CD4-positive, alpha-beta T cell (primary cell): Measurements from ENCODE around the gene MAPK14. TPM values are rescaled to one million over a fixed set of nuclear protein-coding genes. Genes with fewer than 3 reads are reported as not detected.

ENCODE experiments used
- ATAC-seq: fragments of 200-7000 bp; cut with Tn5 transposase; one replicate; pipeline ENCODE4 v1.10.0; 2022; ENCODE audit warnings: mild to moderate bottlenecking; ENCODE audit not compliant: poor library complexity
- CTCF ChIA-PET: fragments of 350-600 bp; sonication (Branson Sonifier 250); formaldehyde crosslinking; loops from one replicate; lab custom pipeline; 2021; ENCODE audit warnings: antibody characterized with exemption, inconsistent platforms; lab: Charles Lee
- POLR2A ChIA-PET: fragments of 350-600 bp; sonication (Branson Sonifier 250); formaldehyde crosslinking; loops from one replicate; lab custom pipeline; 2021; ENCODE audit warnings: antibody characterized with exemption, inconsistent platforms; lab: Charles Lee
- DNase-seq, 14 experiments: peaks; one replicate each; pipeline ENCODE4 v3.0.0-alpha.2; 2013 to 2020; ENCODE audit warnings: mixed read lengths in 2 of 14
- H3K27ac ChIP-seq, 2 donors: one replicate each; pipeline versions ENCODE4 v1.5.1 to v1.7.0; 2013; ENCODE audit warnings: low read length in 2 of 2, low read depth in 1 of 2, mild to moderate bottlenecking in 1 of 2
- H3K27me3 ChIP-seq, 2 experiments: 1 replicate in 1 of 2; 2 replicates in 1 of 2; pipeline versions ENCODE4 v1.6.1 to v1.7.0; 2013; ENCODE audit warnings: low read length in 2 of 2, control low read depth in 1 of 2, mild to moderate bottlenecking in 1 of 2, moderate library complexity in 1 of 2; ENCODE audit not compliant: insufficient read depth in 2 of 2, control insufficient read depth in 1 of 2
- H3K36me3 ChIP-seq: one replicate; pipeline ENCODE4 v1.6.1; 2013; ENCODE audit warnings: low read length, control low read depth; ENCODE audit not compliant: insufficient read depth
- H3K4me1 ChIP-seq: one replicate; pipeline ENCODE4 v1.6.1; 2013; ENCODE audit warnings: low read length, control low read depth; ENCODE audit not compliant: insufficient read depth
- H3K4me3 ChIP-seq: one replicate; pipeline ENCODE4 v1.5.1; 2013; ENCODE audit warnings: mild to moderate bottlenecking, low read length, moderate library complexity
- H3K9me3 ChIP-seq, 2 experiments: 1 replicate in 1 of 2; 2 replicates in 1 of 2; pipeline versions ENCODE4 v1.6.1 to v1.7.0; 2013; ENCODE audit warnings: low read length in 2 of 2, mild to moderate bottlenecking in 2 of 2, control low read depth in 1 of 2, moderate library complexity in 1 of 2; ENCODE audit not compliant: control insufficient read depth in 1 of 2, insufficient read depth in 1 of 2
- H3K27ac Mint-ChIP-seq: one replicate; pipeline ENCODE4 v1.8.0; 2020; ENCODE audit warnings: mixed read lengths
- H3K27me3 Mint-ChIP-seq: one replicate; pipeline ENCODE4 v1.8.0; 2021; ENCODE audit warnings: mixed read lengths
- H3K36me3 Mint-ChIP-seq: one replicate; pipeline ENCODE4 v1.8.0; 2021; ENCODE audit warnings: low read depth, mixed read lengths
- H3K4me1 Mint-ChIP-seq: one replicate; pipeline ENCODE4 v1.8.0; 2021; ENCODE audit warnings: low read depth, mixed read lengths
- H3K4me3 Mint-ChIP-seq: one replicate; pipeline ENCODE4 v1.8.0; 2020; ENCODE audit warnings: mild to moderate bottlenecking, mixed read lengths
- H3K9me3 Mint-ChIP-seq: one replicate; pipeline ENCODE4 v1.8.0; 2020; ENCODE audit warnings: mixed read lengths
- CTCF ChIP-seq: fragments of 200-600 bp; IDR thresholded peaks from one replicate; pipeline ENCODE4 v1.8.0; 2022; ENCODE audit warnings: antibody characterized with exemption, mild to moderate bottlenecking
- intact Hi-C, 2 experiments: fragments of 100-400 bp; cut with DNase I in 1 of 2; cut with micrococcal nuclease in 1 of 2; formaldehyde crosslinking; loops; one replicate each; pipeline versions ENCODE4 v1.15.1 to v1.9.0; 2023 to 2025; cut with DNase I, micrococcal nuclease
- total RNA-seq, 174 experiments: library from RNA in 2 of 174; stranded (reverse) in 2 of 174; gene quantifications; one replicate each; pipeline ENCODE4 v1.2.3 and lab custom pipeline; 2021 to 2026

Gene MAPK14
- total RNA-seq, 2 experiments from 2014 or later: 42.6 to 42.8 TPM

- Histone ChIP-seq H3K36me3 (peaks cover 11% of the 10 kb centered on the region), H3K27ac (no peak overlapping the region), H3K9me3 (no peaks in the 10 kb centered on the region), H3K4me1 (no peaks in the 10 kb centered on the region), H3K4me3 (no peak overlapping the region), H3K27me3 (no peaks in the 10 kb centered on the region)
- POLR2A ChIA-PET: interaction anchor here (1.1 kb wide), 1 partner anchor 39 kb away, joined by 3 read pairs; no protein-coding TSS in a partner anchor
- CTCF ChIA-PET: no interaction called here
- no peak for DNase-seq
- H3K27ac Mint-ChIP-seq: peak overlapping the region; percentile 35
- no peaks in the 10 kb centered on the region for H3K9me3 Mint-ChIP-seq
- no peaks in the 10 kb centered on the region for H3K27me3 Mint-ChIP-seq
- no peak for ATAC-seq
- no peak overlapping the region for H3K4me3 Mint-ChIP-seq
- H3K36me3 Mint-ChIP-seq: peaks cover 54% of the 10 kb centered on the region
- TF ChIP-seq CTCF: no peak
- intact Hi-C loops: no loop called here
- H3K4me1 Mint-ChIP-seq: peaks cover 53% of the 10 kb centered on the region
Measured at GRCh38 chr6:36071714-36072113, 44.1 kb downstream of the MAPK14 start.

DNA sequence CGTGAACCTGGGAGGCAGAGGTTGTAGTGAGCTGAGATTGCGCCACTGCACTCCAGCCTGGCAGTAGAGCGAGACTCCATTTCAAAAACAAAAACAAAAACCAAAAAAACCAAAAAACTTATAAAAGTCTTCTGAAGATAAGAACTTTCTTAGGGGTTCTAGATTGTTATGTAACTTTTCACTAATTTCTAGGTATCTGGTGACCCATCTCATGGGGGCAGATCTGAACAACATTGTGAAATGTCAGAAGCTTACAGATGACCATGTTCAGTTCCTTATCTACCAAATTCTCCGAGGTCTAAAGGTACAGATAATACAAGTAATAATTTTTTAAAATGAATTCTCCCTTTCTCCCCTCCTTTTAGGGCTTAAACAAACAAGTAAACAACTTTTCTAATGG is 45.1 kb downstream of the MAPK14 start:
- Mint-ChIP-seq H3K36me3 (peaks cover 58% of the 10 kb centered on the region), H3K4me3 (no peak overlapping the region), H3K27me3 (no peaks in the 10 kb centered on the region), H3K9me3 (no peaks in the 10 kb centered on the region), H3K27ac (peak overlapping the region; percentile 35), H3K4me1 (peaks cover 44% of the 10 kb centered on the region)
- ATAC-seq (no peak), DNase-seq (no peak)
- no peak overlapping the region for H3K27ac ChIP-seq
- no peaks in the 10 kb centered on the region for H3K4me1 ChIP-seq
- no peaks in the 10 kb centered on the region for H3K9me3 ChIP-seq
- no peak for TF ChIP-seq CTCF
- H3K4me3 ChIP-seq: no peak overlapping the region
- H3K27me3 ChIP-seq: no peaks in the 10 kb centered on the region
- CTCF ChIA-PET: no interaction called here
- H3K36me3 ChIP-seq: peaks cover 20% of the 10 kb centered on the region
- intact Hi-C loops: no loop called here
- POLR2A ChIA-PET: interaction anchor here (0.9 kb wide), 1 partner anchor 9 kb away, joined by 4 read pairs; no protein-coding TSS in a partner anchor

GRCh38 chr6:36073587-36073986 is 46.0 kb downstream of the MAPK14 start:
- Histone ChIP-seq H3K27ac (no peak overlapping the region), H3K4me3 (no peak overlapping the region), H3K9me3 (no peaks in the 10 kb centered on the region), H3K36me3 (peaks cover 29% of the 10 kb centered on the region), H3K27me3 (no peaks in the 10 kb centered on the region), H3K4me1 (no peaks in the 10 kb centered on the region)
- peak overlapping the region; percentile 5 for H3K27ac Mint-ChIP-seq
- DNase-seq (no peak), ATAC-seq (no peak)
- no peaks in the 10 kb centered on the region for H3K9me3 Mint-ChIP-seq
- intact Hi-C loops: no loop called here
- no peak overlapping the region for H3K4me3 Mint-ChIP-seq
- CTCF ChIA-PET: interaction anchor here (0.8 to 1.5 kb wide), 5 partner anchors 11 to 130 kb away, joined by 3 to 5 read pairs (median 4); partner anchors contain the start of gene MAPK14
- POLR2A ChIA-PET: interaction anchor here (0.9 kb wide), 2 partner anchors 8 to 21 kb away, joined by 3 to 4 read pairs; no protein-coding TSS in a partner anchor
- peaks cover 35% of the 10 kb centered on the region for H3K4me1 Mint-ChIP-seq
- no peak for TF ChIP-seq CTCF
- no peaks in the 10 kb centered on the region for H3K27me3 Mint-ChIP-seq
- H3K36me3 Mint-ChIP-seq: peaks cover 62% of the 10 kb centered on the region
